Measurements from ENCODE around the gene FAM118B. TPM values are rescaled to one million over a fixed set of nuclear protein-coding genes. Genes with fewer than 3 reads are reported as not detected.

Gene FAM118B
- total RNA-seq, 1 donor, result 30.4 TPM

GRCh38 chr11:126163779-126164178, 47.8 kb upstream of the FAM118B start:
- no peak for TF ChIP-seq CTCF (IDR thresholded peaks at IDR 0.05; ENCODE audit: extremely low read depth, low read depth, low read length)
- Histone ChIP-seq H3K27me3 (ENCODE audit: insufficient read depth, low read length) (no peaks in the 10 kb centered on the region), H3K4me3 (ENCODE audit: insufficient read depth, low read length) (no peak overlapping the region), H2AFZ (ENCODE audit: low read length) (no peak overlapping the region), H3K79me2 (ENCODE audit: insufficient read depth, low read length) (no peaks in the 10 kb centered on the region), H3K27ac (ENCODE audit: low read depth, low read length) (no peak overlapping the region), H3K4me1 (ENCODE audit: insufficient read depth, low read length) (peaks cover 13% of the 10 kb centered on the region), H3K36me3 (ENCODE audit: insufficient read depth, low read length) (no peaks in the 10 kb centered on the region), H3K9me3 (ENCODE audit: low read depth, low read length) (no peaks in the 10 kb centered on the region), H4K20me1 (ENCODE audit: insufficient read depth, low read length) (no peaks in the 10 kb centered on the region), H3K4me2 (ENCODE audit: insufficient read depth, low read length) (no peak overlapping the region)
- no peak for DNase-seq (ENCODE audit: insufficient read length, low spot score, missing footprints)

- no peaks in the 10 kb centered on the region for H4K20me1 ChIP-seq (ENCODE audit: insufficient read depth, low read length)
- no peak for TF ChIP-seq CTCF (IDR thresholded peaks at IDR 0.05; ENCODE audit: extremely low read depth, low read depth, low read length)
- no peaks in the 10 kb centered on the region for H3K79me2 ChIP-seq (ENCODE audit: insufficient read depth, low read length)
- H3K4me3 ChIP-seq (ENCODE audit: insufficient read depth, low read length), result no peak overlapping the region
- H3K4me2 ChIP-seq (ENCODE audit: insufficient read depth, low read length), result no peak overlapping the region
- no peak overlapping the region for H2AFZ ChIP-seq (ENCODE audit: low read length)
- no peak for DNase-seq (ENCODE audit: insufficient read length, low spot score, missing footprints)
- peaks cover 13% of the 10 kb centered on the region for H3K4me1 ChIP-seq (ENCODE audit: insufficient read depth, low read length)
- no peaks in the 10 kb centered on the region for H3K36me3 ChIP-seq (ENCODE audit: insufficient read depth, low read length)
- no peaks in the 10 kb centered on the region for H3K27me3 ChIP-seq (ENCODE audit: insufficient read depth, low read length)
- no peak overlapping the region for H3K27ac ChIP-seq (ENCODE audit: low read depth, low read length)
- no peaks in the 10 kb centered on the region for H3K9me3 ChIP-seq (ENCODE audit: low read depth, low read length)
These were observed 46.8 kb upstream of the FAM118B start for GRCh38 chr11:126164781-126165180.

- Histone ChIP-seq H2AFZ (ENCODE audit: low read length) (no peak overlapping the region), H4K20me1 (ENCODE audit: insufficient read depth, low read length) (no peaks in the 10 kb centered on the region), H3K27ac (ENCODE audit: low read depth, low read length) (no peak overlapping the region), H3K36me3 (ENCODE audit: insufficient read depth, low read length) (no peaks in the 10 kb centered on the region), H3K4me2 (ENCODE audit: insufficient read depth, low read length) (no peak overlapping the region), H3K79me2 (ENCODE audit: insufficient read depth, low read length) (no peaks in the 10 kb centered on the region), H3K4me3 (ENCODE audit: insufficient read depth, low read length) (no peak overlapping the region), H3K27me3 (ENCODE audit: insufficient read depth, low read length) (no peaks in the 10 kb centered on the region), H3K9me3 (ENCODE audit: low read depth, low read length) (no peaks in the 10 kb centered on the region), H3K4me1 (ENCODE audit: insufficient read depth, low read length) (peaks cover 13% of the 10 kb centered on the region)
- TF ChIP-seq CTCF (IDR thresholded peaks at IDR 0.05; ENCODE audit: extremely low read depth, low read depth, low read length), result no peak
- no peak for DNase-seq (ENCODE audit: insufficient read length, low spot score, missing footprints)
These were observed 46.3 kb upstream of the FAM118B start for GRCh38 chr11:126165311-126165720.

GRCh38 chr11:126165757-126166156, 45.8 kb upstream of the FAM118B start:
- no peak overlapping the region for H3K4me3 ChIP-seq (ENCODE audit: insufficient read depth, low read length)
- TF ChIP-seq CTCF (IDR thresholded peaks at IDR 0.05; ENCODE audit: extremely low read depth, low read depth, low read length), result no peak
- H3K27ac ChIP-seq (ENCODE audit: low read depth, low read length), result no peak overlapping the region
- peaks cover 13% of the 10 kb centered on the region for H3K4me1 ChIP-seq (ENCODE audit: insufficient read depth, low read length)
- DNase-seq (ENCODE audit: insufficient read length, low spot score, missing footprints), result no peak
- H3K36me3 ChIP-seq (ENCODE audit: insufficient read depth, low read length), result no peaks in the 10 kb centered on the region
- no peaks in the 10 kb centered on the region for H3K27me3 ChIP-seq (ENCODE audit: insufficient read depth, low read length)
- no peaks in the 10 kb centered on the region for H4K20me1 ChIP-seq (ENCODE audit: insufficient read depth, low read length)
- no peak overlapping the region for H3K4me2 ChIP-seq (ENCODE audit: insufficient read depth, low read length)
- H3K9me3 ChIP-seq (ENCODE audit: low read depth, low read length), result no peaks in the 10 kb centered on the region
- no peaks in the 10 kb centered on the region for H3K79me2 ChIP-seq (ENCODE audit: insufficient read depth, low read length)
- H2AFZ ChIP-seq (ENCODE audit: low read length), result no peak overlapping the region
